LNCaP clone FGC (cell line): ENCODE data around the gene TFF1.

ENCODE experiments used
- DNase-seq: peaks from one replicate; pipeline ENCODE4 v3.0.0-alpha.2; 2011; ENCODE audit warnings: low read depth
- H3K4me3 ChIP-seq: 2 replicates; pipeline ENCODE4 v1.5.1; 2011; ENCODE audit warnings: mild to moderate bottlenecking, low read depth, low read length, control low read depth
- TF ChIP-seq, protein P1 (sequence below): IDR thresholded peaks from 2 replicates; pipeline ENCODE4 v1.5.1; 2012; ENCODE audit warnings: mild to moderate bottlenecking; ENCODE audit not compliant: control insufficient read depth, insufficient read depth; ENCODE audit errors: extremely low read depth

TFF1 gene

DNA sequence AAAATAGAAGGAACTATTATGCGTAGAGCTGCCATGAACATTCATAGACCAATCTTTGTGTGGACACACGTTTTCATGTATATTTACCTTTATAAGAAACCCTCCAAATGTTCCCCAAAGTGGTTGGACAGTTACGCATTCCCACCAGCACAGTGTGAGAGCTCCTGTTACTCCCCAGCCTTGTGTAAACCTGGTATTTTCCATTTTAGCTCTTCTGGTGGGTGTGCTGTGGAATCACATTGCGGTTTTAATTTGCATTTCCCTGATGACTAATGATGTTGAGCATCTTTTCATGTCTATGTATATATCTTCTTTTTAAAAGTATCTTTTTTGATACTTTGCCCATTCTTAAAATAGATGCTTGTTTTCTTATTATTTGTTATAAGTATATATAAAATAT is 34.2 kb upstream of the TFF1 start:
- TF ChIP-seq, protein P1, sequence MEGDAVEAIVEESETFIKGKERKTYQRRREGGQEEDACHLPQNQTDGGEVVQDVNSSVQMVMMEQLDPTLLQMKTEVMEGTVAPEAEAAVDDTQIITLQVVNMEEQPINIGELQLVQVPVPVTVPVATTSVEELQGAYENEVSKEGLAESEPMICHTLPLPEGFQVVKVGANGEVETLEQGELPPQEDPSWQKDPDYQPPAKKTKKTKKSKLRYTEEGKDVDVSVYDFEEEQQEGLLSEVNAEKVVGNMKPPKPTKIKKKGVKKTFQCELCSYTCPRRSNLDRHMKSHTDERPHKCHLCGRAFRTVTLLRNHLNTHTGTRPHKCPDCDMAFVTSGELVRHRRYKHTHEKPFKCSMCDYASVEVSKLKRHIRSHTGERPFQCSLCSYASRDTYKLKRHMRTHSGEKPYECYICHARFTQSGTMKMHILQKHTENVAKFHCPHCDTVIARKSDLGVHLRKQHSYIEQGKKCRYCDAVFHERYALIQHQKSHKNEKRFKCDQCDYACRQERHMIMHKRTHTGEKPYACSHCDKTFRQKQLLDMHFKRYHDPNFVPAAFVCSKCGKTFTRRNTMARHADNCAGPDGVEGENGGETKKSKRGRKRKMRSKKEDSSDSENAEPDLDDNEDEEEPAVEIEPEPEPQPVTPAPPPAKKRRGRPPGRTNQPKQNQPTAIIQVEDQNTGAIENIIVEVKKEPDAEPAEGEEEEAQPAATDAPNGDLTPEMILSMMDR: no peak
- DNase-seq: no peak
- H3K4me3 ChIP-seq: no peak overlapping the region

DNA sequence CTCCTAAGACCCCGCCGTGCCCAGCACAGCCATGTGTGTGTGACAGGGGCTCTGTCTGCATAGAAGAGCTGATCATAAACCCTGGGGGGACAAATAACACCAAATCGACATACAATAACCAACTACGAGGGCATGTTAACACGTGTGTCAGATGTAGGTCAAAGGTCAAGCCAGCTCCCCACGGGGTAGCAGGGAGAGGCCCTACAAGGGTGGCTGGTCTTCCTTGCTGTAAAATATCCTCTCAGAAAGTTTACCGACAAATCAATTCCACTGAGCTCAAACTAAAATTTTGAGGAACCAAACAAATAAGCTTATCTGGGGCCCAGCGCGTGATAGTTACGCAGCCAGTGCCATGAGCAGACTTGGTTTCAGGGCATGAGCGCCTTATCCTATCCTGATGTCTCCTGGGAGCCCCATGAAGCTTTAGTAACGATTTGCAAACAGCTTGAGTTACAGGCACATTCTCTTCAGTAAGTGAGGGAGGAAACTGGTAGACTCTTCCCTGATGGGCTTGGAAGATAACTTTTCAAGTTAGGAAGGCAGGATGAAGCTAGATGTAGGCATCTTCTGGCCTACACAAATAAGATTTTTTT is 32.2 kb upstream of the TFF1 start:
- TF ChIP-seq, protein P1: no peak
- no peak for DNase-seq

DNA sequence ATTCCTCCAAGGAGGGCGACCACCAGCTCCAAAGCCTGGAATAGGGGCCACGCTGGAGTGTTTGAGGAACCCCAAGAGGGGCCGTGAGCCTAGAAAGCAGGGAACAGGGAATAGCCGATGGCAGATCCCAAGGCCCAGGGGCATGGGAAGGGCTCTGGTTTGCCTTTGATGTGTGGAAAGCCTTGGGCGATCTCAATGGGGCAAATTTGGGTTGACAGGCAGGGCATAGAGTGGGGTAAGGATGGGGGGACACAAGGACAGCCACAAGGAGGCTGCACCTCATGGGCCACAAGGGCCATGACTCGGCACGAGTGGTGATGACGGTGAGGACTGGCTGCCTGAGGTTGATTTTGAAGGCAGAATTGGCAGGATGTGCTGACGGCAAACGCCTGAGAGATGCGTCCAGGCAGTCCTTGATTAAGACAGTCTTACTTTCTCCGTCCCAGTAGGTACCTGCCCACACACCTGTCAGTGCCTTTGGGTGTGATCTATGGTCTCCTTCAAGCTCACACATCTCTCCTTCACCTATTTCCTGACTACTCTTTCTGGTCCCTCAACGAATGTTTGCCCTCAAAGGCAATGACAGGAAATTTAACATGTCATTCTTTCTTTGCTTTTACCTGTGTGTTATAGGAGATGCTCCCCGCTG is 31.5 kb upstream of the TFF1 start:
- no peak for DNase-seq
- TF ChIP-seq, protein P1: no peak
- H3K4me3 ChIP-seq: no peak overlapping the region

More for the DNA sequence above, 32.2 kb upstream of the TFF1 start:
- H3K4me3 ChIP-seq: no peak overlapping the region

DNA sequence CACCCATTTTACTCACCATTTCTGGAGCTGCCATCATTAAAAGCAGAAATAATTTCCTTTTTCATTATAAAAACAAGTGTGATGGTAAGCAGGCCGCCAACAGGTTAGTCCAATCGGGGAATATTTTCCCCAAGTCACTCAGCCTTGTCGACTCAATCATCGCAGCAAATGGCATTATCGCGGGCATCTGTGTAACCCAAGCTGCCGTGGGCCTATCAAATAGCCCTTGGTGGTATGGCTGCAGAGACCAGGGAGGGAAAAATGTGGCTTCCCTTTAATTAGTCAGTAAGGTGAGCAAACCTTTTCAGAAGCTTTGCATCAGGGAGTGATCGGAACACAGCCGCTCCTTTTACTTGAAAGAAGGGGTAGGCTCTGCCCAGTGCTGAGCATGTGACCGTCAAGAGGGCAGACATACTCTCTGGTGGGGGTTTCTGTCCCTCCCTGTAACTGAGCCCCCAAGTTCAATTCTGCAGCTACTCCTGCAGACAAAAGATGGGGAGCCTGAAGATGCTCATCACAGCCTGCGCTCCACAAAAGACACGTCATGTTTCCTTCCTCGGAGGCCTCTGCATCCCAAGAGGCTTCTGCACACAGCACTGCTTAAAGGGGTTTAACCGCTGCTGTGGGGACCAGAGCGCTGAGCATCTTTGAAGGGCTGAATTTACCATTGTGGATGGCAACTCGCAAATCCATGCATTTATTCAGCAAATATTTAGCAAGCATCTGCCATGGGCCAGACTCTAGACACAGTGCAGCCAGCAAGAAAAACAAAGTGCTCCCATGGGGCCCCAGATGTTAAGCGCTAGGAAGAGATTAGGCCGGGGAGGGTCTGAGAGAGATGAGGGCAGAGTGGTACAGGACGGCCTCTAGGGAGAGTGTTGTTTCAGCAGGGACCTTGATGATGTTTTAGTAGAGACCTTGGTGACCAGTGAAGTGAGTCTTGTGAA is 30.7 kb upstream of the TFF1 start:
- no peak overlapping the region for H3K4me3 ChIP-seq
- DNase-seq: no peak
- TF ChIP-seq, protein P1: no peak

DNA sequence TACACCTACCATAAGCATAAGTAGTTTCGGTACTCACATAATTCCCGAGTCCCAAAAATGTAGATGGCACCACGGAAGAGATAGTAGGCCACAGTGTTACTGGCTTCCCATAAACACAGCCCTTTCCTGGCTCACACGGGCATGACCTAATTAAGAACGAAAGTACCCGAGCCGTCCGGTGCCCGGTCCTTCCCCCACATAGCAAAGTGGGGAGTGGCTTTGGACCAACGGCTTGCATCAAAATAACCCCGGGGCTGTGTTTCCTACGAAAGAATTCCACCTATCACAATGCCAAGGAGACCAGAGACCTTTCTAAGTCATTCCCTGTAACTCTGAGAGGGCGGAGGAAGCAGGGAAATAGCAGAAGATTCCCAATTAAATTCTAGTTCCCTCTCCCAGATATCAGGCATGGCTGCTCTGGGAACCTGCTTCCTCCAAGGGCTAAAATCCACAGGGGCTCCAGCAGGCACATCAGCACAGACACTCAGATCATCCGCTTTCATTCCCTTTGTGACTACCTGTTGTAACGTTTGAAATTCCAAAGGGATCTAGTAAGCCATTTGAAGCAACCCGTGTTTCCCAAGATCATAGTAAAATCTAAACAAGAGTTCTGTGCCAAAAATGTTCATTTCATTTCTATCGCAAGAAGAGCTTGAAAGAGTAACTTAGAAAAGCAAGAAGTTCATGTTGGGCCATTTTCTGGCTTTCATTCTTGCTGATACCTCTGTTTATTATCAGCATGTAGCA is 29.7 kb upstream of the TFF1 start, which contains the start of gene TMPRSS3:
TSS of gene TMPRSS3 (minus strand) at position 148 of the 747 bp plus-strand sequence. CDS start 635 bp downstream, outside the sequence.
- H3K4me3 ChIP-seq: no peak within 1 kb of the TSS
- TF ChIP-seq, protein P1: no peak
- no peak for DNase-seq

DNA sequence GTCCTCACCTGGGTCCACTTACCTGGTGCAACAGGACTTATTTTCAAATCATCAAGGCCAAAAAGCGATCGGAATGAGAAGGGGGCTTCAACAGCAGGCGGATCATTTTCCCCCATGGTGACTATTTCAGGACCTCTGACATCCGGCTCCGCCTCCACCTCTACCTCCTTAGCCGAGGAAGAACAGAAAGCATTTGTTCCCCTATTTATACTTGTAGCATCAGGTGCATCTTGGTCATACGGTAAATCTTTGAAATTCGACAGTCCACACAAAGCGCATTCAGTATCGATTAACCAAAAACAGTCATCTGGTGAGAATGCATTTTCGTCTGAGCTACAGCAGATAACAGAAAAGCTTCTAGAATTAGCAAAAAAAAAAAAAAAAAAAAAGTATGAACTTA is 29.0 kb upstream of the TFF1 start:
- TF ChIP-seq, protein P1: no peak
- DNase-seq: no peak
- no peak overlapping the region for H3K4me3 ChIP-seq
